Left kidney (tissue), 8 donors: Measurements from ENCODE around the gene CD27. TPM values are rescaled to one million over a fixed set of nuclear protein-coding genes. Genes with fewer than 3 reads are reported as not detected.
"Not testable (repeated sequence)": the region's sequence is repeated elsewhere in the genome, so short reads cannot be mapped to it uniquely, and the experiment has no call there.

Source experiments
- DNase-seq: peaks from one replicate; pipeline ENCODE4 v3.0.0-alpha.2; 2013
- long read RNA-seq, 8 donors: transcript quantifications; one replicate each; lab custom pipeline, GENCODE V29; 2026
- polyA plus RNA-seq: library from polyadenylated mRNA; unstranded; fragments of 120-200 nt; gene quantifications from one replicate; pipeline ENCODE4 v1.2.1, GENCODE V29; 2013; ENCODE audit not compliant: insufficient read length

Gene CD27
- 1.2 TPM for polyA plus RNA-seq
- long read RNA-seq, donor 1: 0 reads
- long read RNA-seq, donor 2: 0 reads
- long read RNA-seq, donor 3: 0 reads
- long read RNA-seq, donor 4: 0 reads
- long read RNA-seq, donor 5, partial matches to known transcripts: 0 of 1 reads
- long read RNA-seq, donor 5, other reads (novel, unspliced or antisense): 0 of 1 reads
- long read RNA-seq, donor 6: 0 reads
- long read RNA-seq, donor 7, partial matches to known transcripts: 59 of 59 reads
- long read RNA-seq, donor 7, other reads (novel, unspliced or antisense): 0 of 59 reads
- long read RNA-seq, donor 8, partial matches to known transcripts: 5 of 5 reads
- long read RNA-seq, donor 8, other reads (novel, unspliced or antisense): 0 of 5 reads

DNA sequence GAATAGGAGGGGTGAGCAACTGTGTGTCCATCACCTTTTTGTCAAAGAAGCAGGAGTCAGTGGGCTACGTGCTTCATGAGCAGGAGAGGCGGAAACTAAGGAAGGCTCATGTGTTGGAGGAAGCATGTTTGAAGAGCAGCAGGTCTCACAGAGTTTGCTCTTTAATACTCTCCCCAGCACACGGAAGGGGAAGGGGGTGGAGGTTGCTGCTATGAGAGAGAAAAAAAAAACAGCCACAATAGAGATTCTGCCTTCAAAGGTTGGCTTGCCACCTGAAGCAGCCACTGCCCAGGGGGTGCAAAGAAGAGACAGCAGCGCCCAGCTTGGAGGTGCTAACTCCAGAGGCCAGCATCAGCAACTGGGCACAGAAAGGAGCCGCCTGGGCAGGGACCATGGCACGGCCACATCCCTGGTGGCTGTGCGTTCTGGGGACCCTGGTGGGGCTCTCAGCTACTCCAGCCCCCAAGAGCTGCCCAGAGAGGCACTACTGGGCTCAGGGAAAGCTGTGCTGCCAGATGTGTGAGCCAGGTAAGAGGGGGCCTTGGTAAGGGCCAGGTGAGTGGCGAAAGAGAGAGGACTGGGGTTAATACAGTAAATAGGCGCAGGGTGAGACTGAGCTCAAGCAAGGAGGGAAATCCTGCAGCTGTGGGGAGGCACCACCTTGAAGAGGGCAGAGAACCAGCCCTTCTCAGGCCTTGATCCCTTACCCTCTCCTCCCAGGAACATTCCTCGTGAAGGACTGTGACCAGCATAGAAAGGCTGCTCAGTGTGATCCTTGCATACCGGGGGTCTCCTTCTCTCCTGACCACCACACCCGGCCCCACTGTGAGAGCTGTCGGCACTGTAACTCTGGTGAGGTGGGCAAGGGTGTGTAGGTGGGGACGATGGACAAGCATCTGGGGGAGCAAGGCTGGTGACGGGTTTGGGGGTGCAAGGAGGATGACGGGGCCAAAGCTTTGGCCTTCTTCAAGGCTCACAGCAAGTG, at the start of gene CD27:
CD27 (plus strand) TSS at position 252 of the 985 bp plus-strand sequence; CDS start at position 393, 141 bp downstream.
- DNase-seq: no peak

DNA sequence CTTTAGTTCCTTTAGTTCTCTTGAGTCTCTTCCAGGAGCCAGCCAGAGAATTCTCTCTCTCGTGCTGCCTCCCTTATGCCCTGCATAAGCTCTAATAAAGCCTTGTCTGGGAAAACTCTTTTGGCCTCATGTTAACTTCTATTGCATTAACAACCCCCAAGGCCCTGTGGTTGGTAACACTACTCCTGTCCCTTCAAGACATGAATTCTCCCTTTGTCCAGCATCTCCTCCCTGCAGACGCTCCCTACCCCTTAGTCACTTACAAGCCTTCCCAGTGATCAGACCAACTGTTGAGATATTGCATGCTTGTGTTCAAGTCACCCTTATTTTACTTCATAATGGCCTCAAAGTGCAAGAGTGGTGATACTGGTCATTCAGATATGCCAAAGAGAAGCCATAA, 48.7 kb upstream of the CD27 start:
- DNase-seq: no peak

DNA sequence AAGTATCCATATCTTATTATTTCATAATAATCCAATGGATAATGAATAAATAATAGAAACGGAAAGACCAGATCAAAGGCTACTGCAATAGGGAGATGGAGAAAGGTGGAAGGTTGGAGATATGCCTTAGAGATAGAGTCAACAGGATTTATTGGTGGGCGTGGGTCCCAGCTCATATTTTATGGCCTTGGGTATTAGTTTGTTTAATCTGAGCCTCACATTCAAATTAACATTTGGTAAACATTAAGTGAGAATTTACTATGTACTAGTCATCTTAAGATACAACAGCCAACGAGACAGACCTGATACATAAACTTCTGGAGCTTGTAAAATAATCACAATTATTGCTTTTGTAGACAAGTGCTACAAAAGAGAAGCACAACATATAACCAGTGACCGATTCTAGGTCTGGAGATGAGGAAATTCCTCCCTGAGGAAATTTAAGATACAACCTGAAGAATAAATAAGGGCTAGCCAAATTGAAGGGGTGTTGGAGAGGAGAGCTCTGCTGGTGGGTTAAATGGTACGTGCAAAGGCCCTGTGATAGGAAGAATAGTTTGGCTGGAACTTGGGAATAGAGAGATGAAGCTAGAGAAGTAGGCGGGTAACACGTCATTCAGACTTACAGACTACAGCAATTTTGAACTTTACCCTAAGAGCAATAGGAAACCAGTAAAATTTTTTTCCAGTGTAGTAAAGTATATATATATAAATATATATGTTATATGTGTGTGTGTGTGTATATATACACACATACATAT, 44.7 kb upstream of the CD27 start:
- no peak for DNase-seq

DNA sequence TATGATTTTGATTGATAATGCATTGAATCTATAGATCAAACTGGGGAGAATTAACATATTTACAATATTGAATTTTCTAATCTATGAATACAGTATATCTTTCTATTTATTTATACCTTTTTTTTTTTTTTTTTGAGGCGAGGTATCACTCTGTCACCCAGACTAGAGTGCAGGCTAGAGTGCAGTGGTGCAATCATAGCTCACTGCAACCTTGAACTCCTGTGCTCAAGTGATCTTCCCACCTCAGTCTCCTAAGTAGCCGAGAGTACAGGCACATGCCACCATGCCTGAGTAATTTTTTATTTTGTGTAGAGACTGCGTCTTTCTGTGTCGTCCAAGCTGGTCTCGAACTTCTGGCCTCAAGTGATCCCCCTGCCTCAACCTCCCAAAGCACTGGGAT, 40.4 kb upstream of the CD27 start:
- no peak for DNase-seq

DNA sequence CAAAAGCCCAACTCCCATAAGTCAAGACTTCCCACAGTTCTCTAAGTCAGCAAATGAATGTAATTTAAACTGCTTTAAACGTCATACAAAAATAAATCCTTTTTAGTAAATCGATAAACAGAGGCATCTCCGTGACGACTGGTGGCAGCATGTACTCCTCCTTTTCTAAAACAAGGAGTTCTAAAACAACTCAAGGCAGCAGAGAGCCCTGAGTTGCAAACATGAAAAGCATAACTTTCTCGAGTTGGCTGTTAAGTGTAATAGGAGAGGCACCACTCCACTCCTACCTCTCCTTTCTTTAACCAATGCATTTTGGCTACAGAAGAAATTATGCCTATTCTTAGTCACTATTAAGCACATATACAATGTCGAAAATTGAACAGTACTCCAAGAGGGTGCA, 38.8 kb upstream of the CD27 start:
- DNase-seq: no peak

DNA sequence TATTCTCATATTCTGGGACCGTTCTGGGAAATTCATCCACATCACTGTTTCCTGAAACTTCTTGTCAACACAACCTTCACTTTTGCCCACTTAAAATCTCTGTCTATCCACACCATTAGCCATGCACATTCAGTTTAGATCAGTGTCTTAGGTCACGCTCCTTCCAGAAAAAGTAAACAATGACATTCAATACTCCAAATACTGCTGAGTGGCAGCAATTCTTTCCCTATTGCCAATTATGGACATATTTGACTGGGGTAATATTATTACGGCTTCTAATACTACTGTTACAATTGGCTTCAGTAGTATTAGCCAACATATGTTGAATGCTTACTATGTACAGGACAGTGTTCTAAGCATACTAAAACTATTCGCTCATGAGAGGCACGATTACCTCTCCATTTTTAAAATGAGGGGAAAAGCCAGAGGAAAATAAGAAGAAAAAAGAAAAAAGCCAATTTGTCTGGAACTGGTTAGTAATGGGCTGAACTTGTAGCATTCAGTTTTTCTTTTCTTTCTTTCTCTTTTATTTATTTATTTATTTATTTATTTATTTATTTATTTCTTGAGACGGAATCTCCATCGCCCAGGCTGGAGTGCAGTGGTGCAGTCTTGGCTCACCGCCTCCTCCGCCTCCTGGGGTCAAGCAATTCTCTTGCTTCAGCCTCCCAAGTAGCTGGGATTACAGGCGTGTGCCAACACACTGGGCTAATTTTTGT, 37.4 kb upstream of the CD27 start:
- no peak for DNase-seq

DNA sequence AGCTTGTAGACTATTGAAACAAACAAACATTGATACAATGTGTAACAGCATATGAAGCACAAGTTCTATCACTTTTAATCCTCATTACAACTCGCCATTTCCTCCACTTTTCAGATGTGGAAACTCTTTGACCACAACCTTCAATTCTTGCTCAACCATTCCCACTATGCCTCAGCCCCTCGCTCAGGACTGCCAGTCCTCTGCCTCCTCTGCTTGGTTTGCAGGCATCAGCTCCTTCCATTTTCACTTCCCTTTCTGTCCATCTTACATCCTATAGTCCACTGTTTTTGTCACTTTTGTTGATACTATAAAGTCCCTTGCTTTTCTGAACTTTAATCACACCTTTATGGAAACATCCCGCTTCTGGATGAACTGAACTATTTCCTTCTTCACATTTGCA, 28.2 kb upstream of the CD27 start:
- no peak for DNase-seq

DNA sequence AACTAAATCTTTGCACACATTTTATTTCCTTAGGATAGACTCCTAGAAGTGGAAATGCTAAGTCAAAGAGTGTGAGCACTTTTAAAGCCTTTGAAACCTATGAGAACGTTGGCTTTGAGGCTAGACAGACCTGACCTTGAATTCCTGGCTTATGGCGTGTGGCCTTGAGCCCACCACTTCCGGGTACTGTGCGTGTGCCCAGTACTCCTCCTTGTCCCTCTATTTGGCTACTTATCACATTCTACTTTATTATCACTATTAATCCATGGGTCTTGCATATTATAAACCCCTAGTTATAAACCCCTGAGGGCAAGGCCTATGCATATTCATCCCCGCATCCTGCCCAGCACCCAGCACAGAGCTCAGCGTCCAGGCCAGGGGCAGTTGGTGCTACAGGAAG, 26.0 kb upstream of the CD27 start:
- DNase-seq: no peak

DNA sequence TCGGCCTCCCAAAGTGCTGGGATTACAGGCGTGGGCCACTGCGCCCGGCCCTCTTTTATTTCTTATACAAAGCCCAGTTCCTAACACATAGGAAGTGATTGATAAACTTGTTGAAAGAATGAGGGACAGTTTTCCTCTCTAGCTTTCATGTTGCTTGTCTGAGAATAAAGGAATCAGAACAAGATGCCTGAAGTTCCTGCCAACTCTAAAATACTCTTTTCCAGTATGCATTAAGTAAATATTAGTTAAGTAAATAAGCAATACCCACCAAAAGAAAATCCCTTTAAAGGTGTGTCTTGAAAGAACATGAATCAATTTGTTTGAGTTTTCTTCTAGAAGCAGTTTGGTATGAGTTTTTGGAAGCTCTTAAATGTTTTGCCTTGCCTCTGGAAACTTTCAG, 24.4 kb upstream of the CD27 start:
- DNase-seq: no peak

DNA sequence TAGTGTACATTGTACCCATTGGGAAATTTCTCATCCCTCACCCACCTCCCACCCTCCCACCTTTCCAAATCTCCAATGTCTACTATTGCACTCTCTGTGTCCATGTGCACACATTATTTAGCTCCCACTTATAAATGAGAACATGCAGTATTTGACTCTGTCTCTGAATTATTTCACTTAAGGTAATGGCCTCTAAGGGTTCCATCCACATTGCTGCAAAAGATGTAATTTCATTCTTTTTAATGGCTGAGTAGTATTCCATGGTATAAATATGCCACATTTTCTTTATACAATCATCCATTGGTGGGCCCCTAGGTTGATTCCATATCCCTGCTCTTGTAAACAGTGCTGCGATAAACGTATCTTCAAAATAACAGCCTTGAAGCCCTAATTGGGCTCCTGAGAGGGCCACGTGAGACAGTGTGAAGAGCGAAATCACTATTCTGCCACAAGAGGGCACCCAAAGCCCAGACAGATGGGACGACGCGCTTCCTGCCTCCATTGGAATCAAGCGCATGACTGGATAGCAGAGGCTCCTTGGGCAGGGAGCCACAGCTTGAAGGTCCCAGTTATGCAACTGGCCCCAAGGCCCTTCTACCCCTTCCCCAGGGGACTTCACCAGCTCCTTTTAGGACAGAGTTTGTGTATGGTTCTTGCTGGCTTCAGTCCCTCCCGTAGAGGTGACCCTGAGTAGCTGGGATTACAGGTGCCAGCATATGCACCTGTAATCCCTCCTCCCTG, 21.3 kb upstream of the CD27 start:
- DNase-seq: peak; percentile 89

DNA sequence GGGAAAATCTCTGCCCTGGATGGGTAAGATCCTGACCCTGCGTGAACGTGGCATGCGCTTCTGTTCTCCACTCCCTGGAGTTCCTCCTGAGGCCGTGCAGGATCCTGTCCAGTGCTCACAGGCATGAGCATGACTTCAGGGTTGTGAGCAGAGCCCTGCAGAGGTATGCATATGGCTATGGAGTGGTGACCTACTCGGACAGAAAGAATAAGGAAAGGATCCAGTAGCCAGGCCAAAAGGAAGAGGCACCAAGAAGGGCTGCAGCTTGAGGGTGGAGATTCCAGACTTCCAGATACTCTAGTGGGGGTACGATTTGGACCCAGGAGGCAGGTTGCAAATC, 20.8 kb upstream of the CD27 start:
- no peak for DNase-seq

DNA sequence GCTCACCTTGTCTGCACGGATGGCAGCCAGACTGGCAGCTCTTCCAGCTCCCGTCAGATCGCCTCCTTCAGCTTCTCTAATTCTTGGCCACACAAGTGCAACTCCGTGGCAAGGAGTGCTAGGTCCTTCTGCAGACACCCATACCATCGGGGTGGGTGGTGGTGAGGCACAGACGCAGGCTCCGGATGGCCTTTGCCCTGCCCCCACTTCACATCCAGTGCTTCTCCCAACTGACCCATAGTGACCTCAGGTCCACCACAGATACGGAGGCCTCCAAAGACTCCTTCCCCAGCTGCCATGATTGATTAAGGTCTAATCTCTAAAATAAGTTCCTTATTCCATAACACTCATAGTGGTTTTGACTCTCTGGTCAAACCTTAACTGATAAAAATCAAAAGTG, 19.9 kb upstream of the CD27 start:
- DNase-seq: no peak

DNA sequence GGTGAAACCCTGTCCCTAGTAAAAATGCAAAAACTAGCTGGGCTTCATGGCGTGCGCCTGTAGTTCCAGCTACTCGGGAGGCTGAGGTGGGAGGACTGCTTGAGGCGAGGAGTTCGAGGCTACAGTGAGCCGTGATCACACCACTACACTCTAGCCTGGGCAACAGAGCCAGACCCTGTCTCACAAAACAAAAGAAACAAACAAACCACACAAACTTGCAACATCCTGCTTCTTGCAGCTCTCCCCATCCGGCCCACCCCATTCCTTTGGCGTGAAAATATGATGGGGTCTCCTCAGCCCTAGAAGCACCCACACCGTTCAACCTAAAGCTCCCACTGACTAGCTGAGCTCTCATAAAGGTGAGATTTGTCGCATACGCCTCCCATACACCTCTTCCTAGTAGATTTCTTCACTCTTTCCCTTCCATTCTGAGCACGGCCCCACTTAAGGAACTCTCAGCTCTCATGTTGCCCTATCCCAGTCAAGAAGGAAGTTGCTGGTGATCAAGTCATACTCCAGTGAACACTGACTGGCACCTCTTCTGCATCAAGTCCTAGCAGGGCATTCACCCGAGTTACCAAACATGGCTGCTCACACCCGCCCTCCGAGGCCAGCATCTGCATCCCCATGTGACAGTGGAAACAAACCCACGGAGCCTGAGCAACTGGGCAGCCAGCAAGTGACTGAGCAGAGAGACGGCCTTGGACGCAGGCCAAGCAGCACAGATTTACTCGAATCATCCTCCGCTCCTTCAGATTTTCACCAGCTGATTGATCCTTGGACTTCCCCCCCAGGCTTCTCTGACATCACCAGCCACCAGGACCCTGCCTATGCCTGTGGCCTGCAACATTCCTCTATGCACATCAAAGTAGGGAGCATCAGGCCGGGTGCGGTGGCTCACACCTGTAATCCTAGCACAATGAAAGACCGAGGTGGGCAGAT, 18.9 kb upstream of the CD27 start:
- no peak for DNase-seq

DNA sequence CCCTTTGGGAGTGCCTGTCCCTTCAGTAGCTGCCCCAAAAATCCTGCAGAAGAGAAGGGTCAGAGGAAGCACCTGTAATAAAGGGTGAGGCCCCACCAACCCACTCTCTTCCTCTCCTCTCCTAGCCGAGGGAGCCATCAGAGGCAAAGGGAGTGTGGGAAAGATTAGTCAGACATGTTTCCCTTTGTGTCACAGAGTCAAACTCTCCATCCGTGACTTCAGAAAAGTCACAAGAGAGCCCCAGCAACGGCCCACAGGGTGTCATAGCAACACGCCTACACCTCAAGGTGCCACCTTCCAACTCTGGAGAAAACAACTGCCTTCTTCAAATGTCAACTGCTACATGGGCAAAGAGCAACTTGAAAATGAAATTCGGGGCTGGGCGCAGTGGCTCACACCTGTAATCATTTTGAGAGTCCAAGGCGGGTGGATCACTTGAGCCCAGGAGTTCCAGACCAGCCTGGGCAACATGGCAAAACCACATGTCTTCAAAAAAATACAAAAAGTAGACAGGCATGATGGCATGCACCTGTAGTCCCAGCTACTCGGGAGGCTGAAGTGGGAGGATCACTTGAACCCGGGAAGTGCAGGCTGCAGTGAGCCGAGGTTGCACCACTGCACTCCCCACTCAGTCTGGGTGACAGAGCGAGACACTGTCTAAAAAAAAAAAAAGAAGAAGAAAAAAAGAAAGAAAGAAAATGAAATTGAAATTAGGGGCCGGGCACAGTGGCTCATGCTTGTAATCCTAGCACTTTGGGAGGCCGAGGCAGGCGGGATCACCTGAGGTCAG, 17.7 kb upstream of the CD27 start:
- DNase-seq: no peak

DNA sequence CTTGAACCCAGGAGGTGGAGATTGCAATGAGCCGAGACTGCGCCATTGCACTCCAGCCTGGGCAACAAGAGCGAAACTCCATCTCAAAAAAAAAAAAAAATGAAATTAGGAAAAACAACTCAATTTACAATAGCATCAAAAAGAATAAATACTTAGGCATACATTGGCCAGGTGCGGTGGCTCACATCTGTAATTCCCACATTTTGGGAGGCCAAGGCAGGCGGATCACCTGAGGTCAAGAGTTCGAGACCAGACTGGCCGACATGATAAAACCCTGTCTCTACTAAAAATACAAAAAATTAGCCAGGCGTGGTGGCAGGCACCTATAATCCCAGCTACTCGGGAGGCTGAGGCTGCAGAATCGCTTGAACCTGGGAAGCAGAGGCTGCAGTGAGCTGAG, 17.0 kb upstream of the CD27 start:
- not testable (repeated sequence) for DNase-seq

DNA sequence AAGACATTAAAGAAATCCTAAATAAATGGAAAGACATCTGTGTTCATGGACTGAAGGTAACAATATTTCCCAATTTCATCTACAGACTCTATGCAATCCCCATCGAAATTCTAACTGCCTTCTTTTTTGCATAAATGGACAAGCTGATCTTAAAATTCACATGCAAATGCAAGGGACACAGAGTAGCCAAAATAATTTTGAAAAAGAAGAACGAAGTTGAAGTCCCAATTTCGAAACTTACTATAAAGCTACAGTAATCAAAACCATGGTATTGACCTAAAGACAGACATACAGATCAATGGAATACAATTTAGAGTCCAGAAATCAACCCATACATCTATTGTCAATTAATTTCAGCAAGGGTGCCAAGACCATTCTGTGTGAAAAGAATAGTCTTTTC, 16.4 kb upstream of the CD27 start:
- DNase-seq: no peak

DNA sequence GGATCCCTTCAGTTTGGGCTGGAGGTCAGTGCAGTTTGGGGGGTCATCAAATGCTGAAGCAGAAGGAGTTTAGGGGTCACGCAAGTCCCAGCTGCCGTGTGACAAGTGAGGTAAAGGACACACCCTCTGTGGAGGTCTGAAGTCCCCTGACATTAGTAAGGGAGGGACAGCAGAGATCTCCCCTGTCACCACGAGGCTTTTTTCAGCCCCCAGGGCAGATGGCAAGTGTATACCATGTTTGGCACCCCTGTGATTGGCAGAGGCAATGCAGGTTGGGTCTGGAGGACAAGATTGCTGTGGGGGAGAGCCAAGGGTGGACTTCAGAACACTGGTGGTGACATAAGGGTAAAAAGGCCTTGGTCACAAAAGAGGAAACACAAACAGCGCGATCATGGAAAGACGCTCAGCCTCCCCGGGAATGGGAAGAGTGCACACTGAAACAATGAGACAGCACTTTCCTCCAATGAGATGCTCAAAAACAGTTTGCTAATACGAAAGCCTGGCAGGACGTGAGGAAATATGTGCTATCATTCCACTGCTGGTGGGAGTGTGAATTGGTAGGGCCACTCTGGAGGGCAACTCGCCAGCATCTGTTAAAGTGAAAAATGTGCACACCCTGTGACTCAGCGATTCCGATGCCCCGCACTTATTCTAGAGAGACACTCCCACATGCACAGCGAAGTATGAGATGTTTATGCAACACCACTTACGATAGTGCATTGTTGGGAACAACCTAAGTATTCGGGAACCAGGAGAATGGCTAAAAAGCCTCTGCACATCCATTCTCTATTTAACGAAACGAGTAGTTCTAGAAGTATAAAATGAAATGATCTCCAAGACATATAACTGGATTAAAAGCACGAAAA, 14.4 kb upstream of the CD27 start:
- DNase-seq: no peak

DNA sequence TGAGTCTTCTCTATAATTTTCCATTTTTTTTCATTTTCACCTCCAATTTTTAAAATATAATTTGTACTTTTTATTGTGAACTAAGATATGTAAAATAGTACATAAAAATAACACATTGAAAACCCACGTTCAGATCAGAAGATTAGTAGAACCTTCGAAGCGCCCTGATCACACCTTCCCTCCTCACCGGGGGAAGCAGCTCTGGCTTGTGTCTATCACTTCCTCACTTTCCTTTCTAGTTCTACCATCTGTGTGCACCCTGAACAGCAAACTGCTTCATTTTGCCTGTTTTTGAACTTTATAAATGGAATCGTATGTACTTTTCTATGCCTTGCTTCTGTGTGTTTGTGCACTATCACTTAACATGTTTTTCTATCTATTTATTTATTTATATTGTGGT, 11.8 kb upstream of the CD27 start:
- DNase-seq: no peak
